Mesenchymal stem cell (in vitro differentiated cells and primary cell): ENCODE measurements around the gene DNHD1.

Experiments
- DNase-seq: peaks from one replicate; pipeline ENCODE4 v3.0.0-alpha.2; 2013
- H2AFZ ChIP-seq: one replicate; pipeline ENCODE4 v1.6.1; 2013; ENCODE audit warnings: low read depth, mild to moderate bottlenecking, control low read depth, inconsistent platforms, low read length, moderate library complexity
- H2AK5ac ChIP-seq: 2 replicates; pipeline ENCODE4 v1.6.1; 2013; ENCODE audit warnings: low read length, moderate library complexity, mild to moderate bottlenecking, inconsistent platforms; ENCODE audit not compliant: severe bottlenecking
- H2BK120ac ChIP-seq: one replicate; pipeline ENCODE4 v1.6.1; 2013; ENCODE audit warnings: low read depth, mild to moderate bottlenecking, inconsistent platforms, low read length, moderate library complexity
- H2BK12ac ChIP-seq, 2 experiments: one replicate each; pipeline ENCODE4 v1.6.1; 2013; ENCODE audit warnings: inconsistent platforms in 2 of 2, low read length in 2 of 2, mild to moderate bottlenecking in 2 of 2, moderate library complexity in 2 of 2, control low read depth in 1 of 2
- H2BK15ac ChIP-seq: one replicate; pipeline ENCODE4 v1.6.1; 2013; ENCODE audit warnings: mild to moderate bottlenecking, low read depth, inconsistent platforms; ENCODE audit not compliant: poor library complexity, severe bottlenecking
- H2BK5ac ChIP-seq: 2 replicates; pipeline ENCODE4 v1.6.1; 2013; ENCODE audit warnings: low read depth, mild to moderate bottlenecking, low read length, control low read depth, inconsistent platforms; ENCODE audit not compliant: poor library complexity, severe bottlenecking
- H3K14ac ChIP-seq, 2 experiments: one replicate each; pipeline ENCODE4 v1.6.1; 2013; ENCODE audit warnings: inconsistent platforms in 2 of 2, low read length in 2 of 2, control low read depth in 1 of 2, mild to moderate bottlenecking in 1 of 2, moderate library complexity in 1 of 2
- H3K18ac ChIP-seq, 2 experiments: one replicate each; pipeline ENCODE4 v1.6.1; 2013; ENCODE audit warnings: inconsistent platforms in 2 of 2, low read length in 2 of 2, control low read depth in 1 of 2, low read depth in 1 of 2, mild to moderate bottlenecking in 1 of 2
- H3K23ac ChIP-seq, 2 experiments: one replicate each; pipeline ENCODE4 v1.6.1; 2013; ENCODE audit warnings: inconsistent platforms in 2 of 2, low read length in 2 of 2, mild to moderate bottlenecking in 2 of 2, moderate library complexity in 2 of 2, control low read depth in 1 of 2
- H3K27ac ChIP-seq: 2 replicates; pipeline ENCODE4 v1.5.1; 2013; ENCODE audit warnings: mild to moderate bottlenecking, moderate library complexity, low read length, control low read depth, inconsistent platforms; ENCODE audit not compliant: poor library complexity, severe bottlenecking
- H3K27me3 ChIP-seq, 2 experiments: 2 replicates each; pipeline versions ENCODE4 v1.6.1 to v1.7.0; 2013; ENCODE audit warnings: low read length in 2 of 2, mild to moderate bottlenecking in 2 of 2, moderate library complexity in 2 of 2, control low read depth in 1 of 2, inconsistent platforms in 1 of 2; ENCODE audit not compliant: control insufficient read depth in 1 of 2, insufficient read depth in 1 of 2
- H3K36me3 ChIP-seq, 2 experiments: 2 replicates each; pipeline versions ENCODE4 v1.6.1 to v1.7.0; 2013; ENCODE audit warnings: low read length in 2 of 2, control low read depth in 1 of 2, inconsistent platforms in 1 of 2, low read depth in 1 of 2, mild to moderate bottlenecking in 1 of 2; ENCODE audit not compliant: insufficient read depth in 2 of 2, control insufficient read depth in 1 of 2
- H3K4ac ChIP-seq, 2 experiments: one replicate each; pipeline ENCODE4 v1.6.1; 2013; ENCODE audit warnings: inconsistent platforms in 2 of 2, low read length in 2 of 2, mild to moderate bottlenecking in 2 of 2, moderate library complexity in 2 of 2, control low read depth in 1 of 2, low read depth in 1 of 2
- H3K4me1 ChIP-seq: 2 replicates; pipeline ENCODE4 v1.6.1; 2013; ENCODE audit warnings: low read depth, low read length, control low read depth; ENCODE audit not compliant: control insufficient read depth, insufficient read depth
- H3K4me2 ChIP-seq: 2 replicates; pipeline ENCODE4 v1.6.1; 2013; ENCODE audit warnings: low read length, mild to moderate bottlenecking, inconsistent platforms; ENCODE audit not compliant: poor library complexity, severe bottlenecking
- H3K4me3 ChIP-seq, 2 experiments: 2 replicates each; pipeline versions ENCODE4 v1.5.1 to v1.7.0; 2013; ENCODE audit warnings: low read length in 2 of 2, mild to moderate bottlenecking in 2 of 2, control low read depth in 1 of 2, low read depth in 1 of 2; ENCODE audit not compliant: insufficient read depth in 1 of 2
- H3K79me1 ChIP-seq: replicated peaks from 2 replicates; pipeline ENCODE4 v1.6.1; 2013; ENCODE audit warnings: mild to moderate bottlenecking, control low read depth, low read length, inconsistent platforms; ENCODE audit not compliant: poor library complexity, severe bottlenecking
- H3K9ac ChIP-seq: 2 replicates; pipeline ENCODE4 v1.7.0; 2013; ENCODE audit warnings: mild to moderate bottlenecking, low read length, moderate library complexity
- H3K9me3 ChIP-seq: 2 replicates; pipeline ENCODE4 v1.7.0; 2013; ENCODE audit warnings: mild to moderate bottlenecking, low read length; ENCODE audit not compliant: control insufficient read depth
- H4K8ac ChIP-seq: one replicate; pipeline ENCODE4 v1.6.1; 2013; ENCODE audit warnings: inconsistent platforms, mild to moderate bottlenecking, low read length, moderate library complexity
- H4K91ac ChIP-seq: one replicate; pipeline ENCODE4 v1.6.1; 2013; ENCODE audit warnings: mild to moderate bottlenecking, low read length, inconsistent platforms
- WGBS: methylation state at CpG from one replicate; pipeline ENCODE4 v1.1.7; 2013; ENCODE audit warnings: mixed read lengths; 5-methylcytosine and 5-hydroxymethylcytosine counted together

DNHD1 gene

DNA sequence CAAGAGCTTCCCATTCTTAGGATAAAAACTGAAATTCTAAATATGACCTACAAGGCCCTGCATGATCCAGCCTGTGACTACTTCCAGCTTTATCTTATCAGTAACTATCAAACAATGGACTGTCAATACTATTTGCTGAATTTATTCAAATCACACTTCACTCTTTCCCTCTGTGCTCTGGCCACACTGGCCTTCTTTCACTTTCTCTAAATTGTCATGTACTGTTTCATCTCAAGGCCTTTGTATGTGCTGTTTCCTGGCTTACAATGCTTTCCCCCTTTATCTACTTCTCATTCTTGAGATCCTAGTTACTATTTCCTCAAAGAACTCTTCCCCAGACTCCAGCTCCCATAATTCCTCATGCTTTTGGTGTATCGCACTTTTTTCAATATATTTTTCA lies 10.1 kb upstream of the DNHD1 start:
- H4K91ac ChIP-seq: no peak overlapping the region
- no peak overlapping the region for H3K9ac ChIP-seq
- H3K18ac ChIP-seq: no peak overlapping the region
- no peak overlapping the region for H3K4ac ChIP-seq
- H3K79me1 ChIP-seq: peaks cover 28% of the 10 kb centered on the region
- H2BK12ac ChIP-seq: no peak overlapping the region
- no peak overlapping the region for H3K14ac ChIP-seq
- H3K27ac ChIP-seq: no peak overlapping the region
- H2BK5ac ChIP-seq: no peak overlapping the region
- peaks cover 2 to 93% of the 10 kb centered on the region in 2 experiments for H3K36me3 ChIP-seq
- H3K4me3 ChIP-seq: no peak overlapping the region
- no peak overlapping the region for H2AK5ac ChIP-seq
- H4K8ac ChIP-seq: no peak overlapping the region
- no peak for DNase-seq
- H3K27me3 ChIP-seq: no peaks in the 10 kb centered on the region
- no peak overlapping the region for H2BK120ac ChIP-seq
- H2AFZ ChIP-seq: no peak overlapping the region
- no peak overlapping the region for H3K23ac ChIP-seq
- H3K9me3 ChIP-seq: no peaks in the 10 kb centered on the region
- no CpG with 5 or more reads among the region's 1 CpG for WGBS
- H3K4me2 ChIP-seq: no peak overlapping the region
- no peak overlapping the region for H2BK15ac ChIP-seq
- H3K4me1 ChIP-seq: peaks cover 2% of the 10 kb centered on the region

DNA sequence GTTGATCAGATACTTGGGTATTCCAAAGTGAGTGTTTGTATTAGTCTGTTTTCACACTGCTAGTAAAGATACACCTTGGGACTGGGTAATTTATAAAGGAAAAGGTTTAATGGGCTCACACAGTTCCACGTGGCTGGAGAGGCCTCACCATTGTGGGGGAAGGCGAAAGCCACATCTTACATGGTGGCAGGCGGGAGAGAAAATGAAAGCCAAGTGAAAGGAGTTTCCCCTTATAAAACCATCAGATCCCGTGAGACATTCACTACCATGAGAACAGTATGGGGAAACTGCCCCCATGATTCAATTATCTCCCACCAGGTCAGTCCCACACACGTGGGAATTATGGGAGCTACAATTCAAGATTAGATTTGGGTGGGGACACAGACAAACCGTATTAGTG lies 8.7 kb upstream of the DNHD1 start:
- no peak overlapping the region for H3K4ac ChIP-seq
- no peaks in the 10 kb centered on the region for H3K27me3 ChIP-seq
- no peak overlapping the region for H3K18ac ChIP-seq
- WGBS: 90% methylated on average over 5 of the region's 6 CpGs
- no peak overlapping the region for H2BK15ac ChIP-seq
- no peaks in the 10 kb centered on the region for H3K4me1 ChIP-seq
- no peak overlapping the region for H3K4me3 ChIP-seq
- H2BK5ac ChIP-seq: no peak overlapping the region
- DNase-seq: no peak
- no peak overlapping the region for H3K4me2 ChIP-seq
- H2AK5ac ChIP-seq: no peak overlapping the region
- H3K79me1 ChIP-seq: peaks cover 28% of the 10 kb centered on the region
- no peaks in the 10 kb centered on the region for H3K9me3 ChIP-seq
- no peak overlapping the region for H3K23ac ChIP-seq
- H2BK12ac ChIP-seq: no peak overlapping the region
- no peak overlapping the region for H4K91ac ChIP-seq
- no peak overlapping the region for H3K27ac ChIP-seq
- no peak overlapping the region for H2AFZ ChIP-seq
- H4K8ac ChIP-seq: no peak overlapping the region
- H3K36me3 ChIP-seq: peaks cover 0 to 95% of the 10 kb centered on the region in 2 experiments
- H2BK120ac ChIP-seq: no peak overlapping the region
- H3K9ac ChIP-seq: no peak overlapping the region
- no peak overlapping the region for H3K14ac ChIP-seq

GRCh38 chr11:6488821-6489220 lies 8.3 kb upstream of the DNHD1 start:
- H3K4me2 ChIP-seq: no peak overlapping the region
- no peak overlapping the region for H3K27ac ChIP-seq

GRCh38 chr11:6489306-6489705 lies 7.8 kb upstream of the DNHD1 start:
- H2AFZ ChIP-seq: no peak overlapping the region
- no peak for DNase-seq
- H2BK120ac ChIP-seq: no peak overlapping the region
- peaks cover 26% of the 10 kb centered on the region for H3K79me1 ChIP-seq
- H3K4me2 ChIP-seq: no peak overlapping the region
- H2BK12ac ChIP-seq: no peak overlapping the region
- H3K27me3 ChIP-seq: no peaks in the 10 kb centered on the region
- no peak overlapping the region for H3K18ac ChIP-seq
- H2BK5ac ChIP-seq: no peak overlapping the region
- 85% methylated on average over 2 of the region's 4 CpGs for WGBS
- no peaks in the 10 kb centered on the region for H3K9me3 ChIP-seq
- no peak overlapping the region for H3K14ac ChIP-seq
- H3K4ac ChIP-seq: no peak overlapping the region
- H3K4me1 ChIP-seq: no peaks in the 10 kb centered on the region
- no peak overlapping the region for H4K8ac ChIP-seq
- H4K91ac ChIP-seq: no peak overlapping the region
- H3K4me3 ChIP-seq: no peak overlapping the region
- peaks cover 0 to 94% of the 10 kb centered on the region in 2 experiments for H3K36me3 ChIP-seq
- no peak overlapping the region for H2AK5ac ChIP-seq
- no peak overlapping the region for H3K9ac ChIP-seq
- no peak overlapping the region for H3K23ac ChIP-seq
- no peak overlapping the region for H3K27ac ChIP-seq
- H2BK15ac ChIP-seq: no peak overlapping the region

More at GRCh38 chr11:6488821-6489220, 8.3 kb upstream of the DNHD1 start:
- H4K8ac ChIP-seq: no peak overlapping the region
- H3K18ac ChIP-seq: no peak overlapping the region
- H3K9me3 ChIP-seq: no peaks in the 10 kb centered on the region
- no peak overlapping the region for H3K23ac ChIP-seq
- no peaks in the 10 kb centered on the region for H3K4me1 ChIP-seq
- H4K91ac ChIP-seq: no peak overlapping the region
- no peak overlapping the region for H2BK120ac ChIP-seq
- no peak overlapping the region for H3K4ac ChIP-seq
- no peak for DNase-seq
- no peak overlapping the region for H3K14ac ChIP-seq
- H2BK15ac ChIP-seq: no peak overlapping the region
- no peak overlapping the region for H2AK5ac ChIP-seq
- peaks cover 27% of the 10 kb centered on the region for H3K79me1 ChIP-seq
- WGBS: 96% methylated on average over 3 of the region's 3 CpGs
- H3K27me3 ChIP-seq: no peaks in the 10 kb centered on the region
- H3K4me3 ChIP-seq: no peak overlapping the region
- H2AFZ ChIP-seq: no peak overlapping the region
- H3K9ac ChIP-seq: no peak overlapping the region
- H2BK5ac ChIP-seq: no peak overlapping the region
- H3K36me3 ChIP-seq: peaks cover 0 to 95% of the 10 kb centered on the region in 2 experiments
- H2BK12ac ChIP-seq: no peak overlapping the region
